Endothelial cell of umbilical vein (primary cell): ENCODE results near the gene CCDC91.

ENCODE experiments used
- CTCF ChIP-seq, 2 donors: IDR thresholded peaks; 1 replicate in 1 of 2; 2 replicates in 1 of 2; pipeline ENCODE4 v1.5.1; 2011; ENCODE audit warnings: low read length in 2 of 2, mild to moderate bottlenecking in 2 of 2, moderate library complexity in 2 of 2, control low read depth in 1 of 2, inconsistent platforms in 1 of 2, low read depth in 1 of 2; ENCODE audit not compliant: insufficient read depth in 1 of 2; ENCODE audit errors: extremely low read depth in 1 of 2
- EZH2 ChIP-seq: IDR thresholded peaks from 2 replicates; pipeline ENCODE4 v1.6.1; 2012; ENCODE audit warnings: borderline replicate concordance, low read depth, mild to moderate bottlenecking, moderate library complexity, low read length, inconsistent platforms; ENCODE audit not compliant: severe bottlenecking
- FOS ChIP-seq: IDR thresholded peaks from 2 replicates; pipeline ENCODE4 v1.6.1; 2011; ENCODE audit warnings: mild to moderate bottlenecking, low read length, moderate library complexity, borderline replicate concordance; ENCODE audit not compliant: insufficient read depth
- JUN ChIP-seq: IDR thresholded peaks from 2 replicates; pipeline ENCODE4 v1.6.1; 2011; ENCODE audit warnings: borderline replicate concordance, low read depth; ENCODE audit not compliant: insufficient read length, insufficient read depth
- MAX ChIP-seq: IDR thresholded peaks from 2 replicates; pipeline ENCODE4 v1.6.1; 2011; ENCODE audit not compliant: insufficient read depth, insufficient read length
- MYC ChIP-seq: IDR thresholded peaks from one replicate; pipeline ENCODE4 v1.6.1; 2011; ENCODE audit warnings: mild to moderate bottlenecking, low read depth, low read length
- POLR2A ChIP-seq: IDR thresholded peaks from 2 replicates; pipeline ENCODE4 v1.6.1; 2012; ENCODE audit warnings: low read depth, mild to moderate bottlenecking, control low read depth, low read length
- POLR2AphosphoS5 ChIP-seq: IDR thresholded peaks from 2 replicates; pipeline ENCODE4 v1.6.1; 2012; ENCODE audit warnings: low read depth, mild to moderate bottlenecking, control low read depth, low read length, moderate library complexity; ENCODE audit not compliant: insufficient read depth

GRCh38 chr12:28512876-28513275, 322.6 kb downstream of the CCDC91 start:
- no peak for TF ChIP-seq MYC
- TF ChIP-seq POLR2A: no peak
- TF ChIP-seq CTCF (IDR thresholded peaks at IDR 0.05; ENCODE audit: extremely low read depth in 1 of 2, insufficient read depth in 1 of 2, low read depth in 1 of 2, low read length in 2 of 2): no peak
- no peak for TF ChIP-seq FOS
- no peak for TF ChIP-seq EZH2
- TF ChIP-seq MAX: no peak
- no peak for TF ChIP-seq JUN
- no peak for TF ChIP-seq POLR2AphosphoS5
